GF-D8 (cell line): ENCODE data around the gene ARHGEF10L.

Experiments
- DNase-seq: peaks from one replicate; lab custom pipeline; 2025; lab: John Stamatoyannopoulos, UW

The ARHGEF10L gene

GRCh38 chr1:17678011-17678410 lies 138.5 kb downstream of the ARHGEF10L start:
- no peak for DNase-seq

GRCh38 chr1:17679856-17680255 lies 140.4 kb downstream of the ARHGEF10L start:
- DNase-seq = no peak

GRCh38 chr1:17680308-17680707 lies 140.8 kb downstream of the ARHGEF10L start:
- DNase-seq = no peak

DNA sequence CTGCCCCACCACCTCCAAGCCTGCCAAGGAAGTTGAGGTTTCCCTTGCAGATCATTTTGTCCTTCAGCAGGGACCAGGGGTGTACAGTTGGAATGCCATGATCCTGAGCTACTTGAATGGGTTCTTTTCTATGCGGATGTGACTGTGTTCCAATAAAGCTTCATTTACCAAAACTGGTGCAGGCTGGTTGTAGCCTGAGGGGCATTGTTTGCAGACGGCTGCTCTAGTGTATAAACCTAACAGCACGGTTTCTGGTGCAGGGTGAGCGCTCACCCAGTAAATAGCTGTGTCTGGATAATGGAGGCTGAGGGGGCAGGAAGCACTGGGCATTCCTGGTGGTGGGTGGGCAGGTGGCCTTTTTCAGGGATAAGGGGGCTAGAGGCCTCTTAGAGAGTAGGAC lies 142.9 kb downstream of the ARHGEF10L start:
- no peak for DNase-seq

DNA sequence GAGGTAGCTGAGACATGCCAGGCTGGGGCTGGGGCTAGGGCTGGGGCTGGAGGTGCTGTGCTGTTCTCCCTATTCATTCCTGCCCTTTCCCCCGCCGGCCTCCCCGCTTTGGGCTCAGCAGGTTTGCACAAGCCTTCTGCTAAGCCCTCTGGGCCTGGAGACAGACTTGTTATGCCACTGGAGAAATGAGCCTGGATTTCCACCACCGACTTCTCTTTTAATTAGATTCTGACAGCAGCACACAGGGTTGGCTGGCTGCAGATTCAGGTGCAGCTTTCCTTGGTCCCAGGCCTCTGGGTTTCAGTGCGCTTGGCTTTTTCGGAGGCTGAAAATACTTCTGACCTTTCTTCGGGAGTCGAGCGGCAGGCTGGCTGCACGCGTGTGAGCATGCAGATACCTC lies 144.1 kb downstream of the ARHGEF10L start:
- DNase-seq = no peak

GRCh38 chr1:17684810-17685209 lies 145.3 kb downstream of the ARHGEF10L start:
- DNase-seq = no peak

DNA sequence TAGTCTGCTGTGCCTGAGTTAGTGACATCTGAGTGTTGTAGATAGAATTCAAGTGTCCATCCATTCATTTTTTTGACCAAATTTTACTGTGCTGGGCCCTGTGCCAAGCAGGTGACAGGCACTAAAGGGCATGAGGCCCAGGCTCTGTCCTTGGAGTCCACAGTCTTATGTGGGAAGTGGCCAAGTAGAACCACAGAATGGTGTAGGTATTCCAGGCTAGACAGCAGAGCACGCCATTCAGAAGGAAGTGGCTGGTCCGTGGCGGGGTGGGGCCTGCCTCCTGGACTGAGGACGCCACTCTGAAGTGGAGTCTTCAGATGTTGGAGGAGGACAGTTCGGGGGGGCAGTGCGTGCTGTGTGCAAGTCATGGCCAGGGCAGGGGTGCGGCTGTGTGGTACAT lies 146.8 kb downstream of the ARHGEF10L start:
- DNase-seq = no peak

DNA sequence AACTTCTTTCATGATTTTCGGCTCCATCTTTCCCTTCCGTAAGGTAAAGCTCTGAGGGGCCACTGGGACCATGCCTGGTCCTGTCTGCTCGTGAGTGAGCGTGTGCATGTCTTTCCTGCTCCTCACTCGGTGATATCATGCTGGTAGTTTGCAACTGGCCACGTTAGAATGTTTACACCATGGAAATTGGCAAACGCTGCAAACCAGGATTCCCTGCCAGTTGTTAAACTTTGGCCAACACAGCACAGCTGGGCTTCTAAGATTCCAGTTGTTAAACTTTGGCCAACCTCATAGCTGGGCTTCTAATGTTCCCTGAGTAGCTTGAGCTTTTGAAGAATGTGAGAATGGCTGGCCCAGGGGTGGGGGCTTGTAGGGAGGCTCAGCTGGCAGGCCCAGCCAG lies 147.6 kb downstream of the ARHGEF10L start:
- DNase-seq = no peak

DNA sequence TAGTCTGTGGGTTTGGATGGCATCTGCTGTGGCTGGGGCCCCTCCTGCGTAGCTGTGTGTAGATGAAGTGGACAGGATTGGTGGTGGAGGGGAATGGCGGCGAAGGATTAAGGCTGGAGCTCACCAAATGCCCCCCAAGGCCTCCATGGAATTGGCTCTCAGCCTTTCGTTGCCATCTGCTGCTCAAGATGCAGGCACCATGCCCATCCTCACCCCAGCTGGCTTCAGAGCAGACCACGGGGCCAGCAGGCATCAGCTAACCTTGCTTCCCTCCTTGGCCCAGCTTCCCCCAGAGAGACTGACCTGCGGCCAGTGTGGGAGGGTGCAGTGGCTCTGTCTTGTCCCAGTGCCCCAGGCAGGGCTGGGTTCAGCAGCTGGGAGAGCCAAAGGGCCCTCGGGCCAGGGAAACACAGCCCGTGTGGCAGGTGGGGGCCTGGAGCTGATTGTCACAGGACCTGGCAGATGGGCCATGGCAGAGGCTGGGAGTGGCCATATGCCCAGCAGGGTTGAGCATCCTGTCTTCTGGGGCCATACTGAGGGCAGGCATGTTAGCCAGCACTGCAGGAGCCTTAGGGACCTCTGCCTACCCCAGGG lies 148.8 kb downstream of the ARHGEF10L start:
- DNase-seq = no peak

DNA sequence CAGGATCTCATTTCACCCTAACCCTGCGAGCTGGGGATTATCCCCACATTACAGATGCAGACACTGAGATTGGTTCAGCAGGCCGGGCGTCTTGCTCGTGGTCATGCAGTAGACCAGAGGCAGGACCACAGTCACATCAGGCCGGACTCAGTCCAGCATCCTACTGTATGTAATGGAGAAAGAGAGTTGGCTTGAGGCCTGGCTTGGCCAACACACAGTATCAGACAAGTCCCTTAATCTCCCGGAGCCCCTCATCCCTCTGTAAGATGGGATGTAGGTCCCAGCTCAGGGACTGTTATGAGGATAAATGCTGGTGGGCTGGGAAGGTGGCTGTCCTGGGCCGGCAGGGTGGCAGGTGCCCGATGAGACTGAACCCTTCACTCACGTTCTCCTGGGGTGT lies 149.5 kb downstream of the ARHGEF10L start:
- DNase-seq = no peak

DNA sequence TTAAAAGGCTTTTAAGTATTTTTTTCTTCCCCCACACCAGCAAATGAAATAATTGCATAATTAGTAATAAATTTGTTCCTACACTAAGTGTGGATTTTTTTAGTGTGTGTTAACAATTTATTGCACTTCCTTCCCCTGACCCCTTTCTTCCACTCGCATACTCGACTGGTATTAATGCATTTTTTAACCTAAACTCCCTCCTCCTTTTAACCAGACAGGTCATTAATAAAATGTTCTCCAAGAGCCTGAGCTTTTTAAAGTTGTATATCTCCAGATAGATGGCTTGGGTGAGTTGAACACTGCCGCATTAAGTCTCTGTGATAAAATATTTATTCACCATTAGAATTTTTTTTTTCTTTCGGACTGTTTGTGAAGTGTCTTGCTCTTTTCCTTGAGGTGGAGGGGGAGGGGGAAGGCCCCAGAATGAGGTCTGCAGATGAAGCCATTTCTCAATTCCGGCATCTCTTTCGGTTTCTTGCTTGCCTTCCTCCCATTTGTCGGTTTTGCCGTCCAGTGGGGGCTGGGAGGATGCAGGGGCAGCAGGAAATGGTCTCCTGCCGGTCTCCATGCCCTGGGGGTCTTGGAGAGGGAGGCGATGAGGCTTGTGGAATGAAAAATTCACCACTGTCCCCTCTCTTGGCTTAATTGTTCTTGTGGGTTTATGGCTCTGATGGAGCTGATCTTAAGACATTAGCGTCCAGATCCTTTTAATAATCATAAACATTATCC lies 151.6 kb downstream of the ARHGEF10L start:
- DNase-seq = no peak

DNA sequence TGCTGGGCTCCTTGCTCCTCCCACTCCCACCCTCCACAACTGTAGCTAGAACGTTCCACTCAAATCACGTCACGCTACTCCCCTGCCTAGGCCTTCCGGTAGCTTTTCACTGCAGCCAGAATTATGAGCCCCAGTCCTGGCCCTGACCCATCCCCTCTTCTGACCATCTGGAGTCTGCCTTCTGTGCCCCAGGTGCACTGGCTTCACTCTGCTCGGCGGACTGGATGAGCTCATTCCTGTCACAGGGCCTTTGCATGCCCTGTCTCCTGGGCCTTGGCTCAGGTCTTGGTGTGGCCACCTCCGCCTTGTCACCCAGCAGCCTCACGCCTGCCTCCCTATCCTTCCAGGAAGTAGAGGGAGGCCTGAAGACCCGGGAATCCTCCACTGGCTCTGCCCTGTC lies 153.1 kb downstream of the ARHGEF10L start:
- no peak for DNase-seq

GRCh38 chr1:17696417-17697301 lies 157.2 kb downstream of the ARHGEF10L start:
- no peak for DNase-seq

- no peak for DNase-seq
Observed at GRCh38 chr1:17697458-17697857, 158.0 kb downstream of the ARHGEF10L start.

DNA sequence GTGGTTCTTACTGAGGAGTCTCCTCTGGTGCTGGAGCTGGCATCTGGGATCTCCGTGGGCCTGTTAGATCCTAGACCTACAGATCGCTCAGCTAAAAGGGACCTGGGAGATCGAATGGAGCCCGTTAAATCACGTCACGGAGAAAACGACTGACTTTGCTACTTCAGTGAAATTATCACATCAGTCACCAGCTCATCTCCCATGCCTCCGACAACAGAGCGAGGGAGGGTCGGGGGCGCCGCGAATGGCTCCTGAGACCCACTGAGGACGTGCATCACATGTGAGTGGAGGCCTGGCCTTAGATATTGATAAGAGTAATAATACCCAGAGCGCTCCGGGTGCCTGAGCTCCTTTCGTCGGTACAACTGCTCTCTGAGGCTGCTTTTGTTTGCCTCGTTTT lies 160.1 kb downstream of the ARHGEF10L start:
- no peak for DNase-seq

- DNase-seq = no peak
Observed at GRCh38 chr1:17700945-17701810, 161.7 kb downstream of the ARHGEF10L start.

DNA sequence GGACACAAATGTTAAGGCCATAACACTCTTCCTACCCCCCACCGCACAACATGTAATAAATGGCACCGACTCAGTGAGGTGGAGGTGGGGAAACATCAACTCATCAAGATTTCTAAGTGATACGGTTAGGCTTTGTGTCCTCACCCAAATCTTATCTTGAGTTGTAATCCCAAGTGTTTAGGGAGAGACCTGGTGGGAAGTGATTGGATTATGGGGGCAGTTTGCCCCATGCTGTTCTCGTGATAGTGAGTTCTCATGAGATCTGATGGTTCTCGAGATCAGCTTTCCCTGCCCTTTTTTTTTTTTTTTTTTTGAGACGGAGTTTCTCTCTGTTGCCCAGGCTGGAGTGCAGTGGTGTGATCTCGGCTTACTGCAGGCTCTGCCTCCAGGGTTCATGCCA lies 164.7 kb downstream of the ARHGEF10L start:
- no peak for DNase-seq

- DNase-seq = no peak
Observed at GRCh38 chr1:17706445-17706844, 166.9 kb downstream of the ARHGEF10L start.

GRCh38 chr1:17709981-17710380 lies 170.5 kb downstream of the ARHGEF10L start:
- DNase-seq = no peak

DNA sequence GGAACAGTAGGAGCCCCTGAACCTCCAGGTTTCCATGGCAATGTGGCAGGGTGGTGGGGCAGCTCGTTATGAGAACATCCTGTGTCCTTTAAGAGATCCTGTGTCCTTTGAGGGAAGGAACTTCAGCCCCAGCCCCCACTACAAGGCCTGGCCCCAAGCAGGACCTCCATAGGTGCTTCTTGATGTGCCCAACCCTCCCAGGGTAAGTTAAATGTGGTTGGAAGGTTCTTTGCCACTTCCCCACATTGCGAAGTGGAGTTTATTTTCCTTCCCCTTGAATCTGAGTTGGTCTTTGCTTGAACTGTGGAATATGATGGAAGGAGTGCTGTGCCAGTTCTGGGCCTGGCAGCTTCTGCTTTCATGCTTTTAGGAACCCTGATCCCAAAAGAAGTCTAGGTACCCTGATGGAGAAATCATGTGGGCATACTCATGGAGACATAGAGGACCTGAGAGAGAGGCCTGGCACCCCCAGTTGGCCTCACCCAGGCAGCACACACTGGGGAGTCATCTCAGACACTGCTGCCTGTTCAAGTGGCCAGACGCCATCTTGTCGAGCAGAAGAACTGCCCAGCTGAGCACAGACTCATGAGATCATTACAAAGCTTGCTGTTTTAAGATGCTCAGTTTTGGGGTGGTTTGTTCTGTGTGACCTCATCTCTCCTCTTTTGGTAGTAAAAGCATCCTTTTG lies 171.5 kb downstream of the ARHGEF10L start:
- DNase-seq = no peak

DNA sequence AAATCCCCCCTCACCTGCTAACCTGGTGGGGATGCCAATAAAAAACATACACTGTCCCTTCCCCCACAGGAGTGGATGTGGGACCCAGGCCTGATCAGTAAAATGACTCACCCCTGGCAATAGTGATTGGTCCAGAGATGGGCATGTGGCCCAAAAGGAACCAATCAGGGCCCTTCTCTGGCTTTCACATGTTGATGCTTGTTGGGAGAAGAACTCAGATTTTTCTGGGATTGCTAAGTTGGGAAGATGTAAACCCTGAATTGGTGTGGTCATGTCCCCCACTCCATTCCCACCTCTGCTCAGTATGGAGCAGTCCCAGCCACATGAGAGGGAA lies 172.0 kb downstream of the ARHGEF10L start:
- DNase-seq = no peak

DNA sequence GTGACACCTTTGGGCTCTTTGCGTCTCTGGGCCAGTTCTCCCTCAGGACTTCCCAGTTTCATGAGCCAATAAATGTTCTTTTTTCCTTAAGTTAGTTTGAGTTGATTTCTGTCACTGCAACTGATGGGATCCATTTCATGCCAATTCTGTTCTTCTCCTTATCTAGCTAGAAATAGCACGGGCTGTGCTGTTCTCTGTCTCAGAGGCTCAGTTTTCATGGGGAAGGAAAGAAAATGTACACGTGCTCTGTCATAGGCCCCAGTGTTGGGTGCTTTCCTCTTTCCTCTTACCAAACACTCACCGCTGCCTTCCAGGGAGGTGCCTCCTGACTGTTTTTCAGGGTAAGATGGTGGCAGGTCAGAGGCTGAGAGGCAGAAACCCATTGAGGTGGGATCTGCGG lies 172.4 kb downstream of the ARHGEF10L start:
- DNase-seq = no peak
